Keratinocyte (primary cell): Measurements from ENCODE around the gene TANGO2.

Source experiments
- EZH2 ChIP-seq: IDR thresholded peaks from one replicate; pipeline ENCODE4 v1.6.1; 2012; ENCODE audit warnings: inconsistent platforms, mild to moderate bottlenecking, low read length, moderate library complexity
- TF ChIP-seq, protein P1 (sequence below), 3 experiments: IDR thresholded peaks in 1 of 3; conservative IDR thresholded peaks in 1 of 3; optimal IDR thresholded peaks in 1 of 3; 2 replicates in 2 of 3; 3 replicates in 1 of 3; pipeline versions ENCODE3 to v1.5.1; 2011; ENCODE audit warnings: low read length in 3 of 3, mild to moderate bottlenecking in 3 of 3, moderate library complexity in 2 of 3, control low read depth in 1 of 3, inconsistent platforms in 1 of 3; ENCODE audit not compliant: insufficient read depth in 2 of 3; ENCODE audit errors: extremely low read depth in 1 of 3

- TF ChIP-seq, protein P1, sequence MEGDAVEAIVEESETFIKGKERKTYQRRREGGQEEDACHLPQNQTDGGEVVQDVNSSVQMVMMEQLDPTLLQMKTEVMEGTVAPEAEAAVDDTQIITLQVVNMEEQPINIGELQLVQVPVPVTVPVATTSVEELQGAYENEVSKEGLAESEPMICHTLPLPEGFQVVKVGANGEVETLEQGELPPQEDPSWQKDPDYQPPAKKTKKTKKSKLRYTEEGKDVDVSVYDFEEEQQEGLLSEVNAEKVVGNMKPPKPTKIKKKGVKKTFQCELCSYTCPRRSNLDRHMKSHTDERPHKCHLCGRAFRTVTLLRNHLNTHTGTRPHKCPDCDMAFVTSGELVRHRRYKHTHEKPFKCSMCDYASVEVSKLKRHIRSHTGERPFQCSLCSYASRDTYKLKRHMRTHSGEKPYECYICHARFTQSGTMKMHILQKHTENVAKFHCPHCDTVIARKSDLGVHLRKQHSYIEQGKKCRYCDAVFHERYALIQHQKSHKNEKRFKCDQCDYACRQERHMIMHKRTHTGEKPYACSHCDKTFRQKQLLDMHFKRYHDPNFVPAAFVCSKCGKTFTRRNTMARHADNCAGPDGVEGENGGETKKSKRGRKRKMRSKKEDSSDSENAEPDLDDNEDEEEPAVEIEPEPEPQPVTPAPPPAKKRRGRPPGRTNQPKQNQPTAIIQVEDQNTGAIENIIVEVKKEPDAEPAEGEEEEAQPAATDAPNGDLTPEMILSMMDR (optimal IDR thresholded peaks at IDR 0.05 in 1 of 3, IDR thresholded peaks at IDR 0.05 in 1 of 3, conservative IDR thresholded peaks at IDR 0.05 in 1 of 3; ENCODE audit: extremely low read depth in 1 of 3, insufficient read depth in 2 of 3, low read length in 3 of 3): no peak
- no peak for TF ChIP-seq EZH2
These were observed 37.8 kb upstream of the TANGO2 start for GRCh38 chr22:19982991-19983578.
